ENCODE measurements around the gene SERPINB2.

The SERPINB2 gene

GRCh38 chr18:63850020-63850419 is 37.5 kb upstream of the SERPINB2 start:
- no peak overlapping the region for H2AFZ ChIP-seq (ENCODE audit: low read depth, low read length)
- TF ChIP-seq EZH2phosphoT487 (IDR thresholded peaks at IDR 0.05; ENCODE audit: low read depth): no peak
- TF ChIP-seq, protein P1, sequence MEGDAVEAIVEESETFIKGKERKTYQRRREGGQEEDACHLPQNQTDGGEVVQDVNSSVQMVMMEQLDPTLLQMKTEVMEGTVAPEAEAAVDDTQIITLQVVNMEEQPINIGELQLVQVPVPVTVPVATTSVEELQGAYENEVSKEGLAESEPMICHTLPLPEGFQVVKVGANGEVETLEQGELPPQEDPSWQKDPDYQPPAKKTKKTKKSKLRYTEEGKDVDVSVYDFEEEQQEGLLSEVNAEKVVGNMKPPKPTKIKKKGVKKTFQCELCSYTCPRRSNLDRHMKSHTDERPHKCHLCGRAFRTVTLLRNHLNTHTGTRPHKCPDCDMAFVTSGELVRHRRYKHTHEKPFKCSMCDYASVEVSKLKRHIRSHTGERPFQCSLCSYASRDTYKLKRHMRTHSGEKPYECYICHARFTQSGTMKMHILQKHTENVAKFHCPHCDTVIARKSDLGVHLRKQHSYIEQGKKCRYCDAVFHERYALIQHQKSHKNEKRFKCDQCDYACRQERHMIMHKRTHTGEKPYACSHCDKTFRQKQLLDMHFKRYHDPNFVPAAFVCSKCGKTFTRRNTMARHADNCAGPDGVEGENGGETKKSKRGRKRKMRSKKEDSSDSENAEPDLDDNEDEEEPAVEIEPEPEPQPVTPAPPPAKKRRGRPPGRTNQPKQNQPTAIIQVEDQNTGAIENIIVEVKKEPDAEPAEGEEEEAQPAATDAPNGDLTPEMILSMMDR (IDR thresholded peaks at IDR 0.05; ENCODE audit: low read depth, low read length): peak; percentile 94
- no peak overlapping the region for H3K27ac ChIP-seq (ENCODE audit: low read length)
- H4K20me1 ChIP-seq (ENCODE audit: insufficient read depth, low read length): no peaks in the 10 kb centered on the region
- peaks cover 10% of the 10 kb centered on the region for H3K4me1 ChIP-seq (ENCODE audit: low read length)
- H3K36me3 ChIP-seq (replicated peaks; ENCODE audit: low read depth, low read length): no peaks in the 10 kb centered on the region
- H3K27me3 ChIP-seq (ENCODE audit: low read depth, low read length): peaks cover 38% of the 10 kb centered on the region
- H3K79me2 ChIP-seq (ENCODE audit: low read length): no peaks in the 10 kb centered on the region
- H3K9me3 ChIP-seq (ENCODE audit: insufficient read depth, low read length): no peaks in the 10 kb centered on the region
- no peak overlapping the region for H3K9ac ChIP-seq (ENCODE audit: low read length)
- no peak overlapping the region for H3K4me2 ChIP-seq (ENCODE audit: low read length)
- H3K4me3 ChIP-seq (ENCODE audit: low read length): no peak overlapping the region

DNA sequence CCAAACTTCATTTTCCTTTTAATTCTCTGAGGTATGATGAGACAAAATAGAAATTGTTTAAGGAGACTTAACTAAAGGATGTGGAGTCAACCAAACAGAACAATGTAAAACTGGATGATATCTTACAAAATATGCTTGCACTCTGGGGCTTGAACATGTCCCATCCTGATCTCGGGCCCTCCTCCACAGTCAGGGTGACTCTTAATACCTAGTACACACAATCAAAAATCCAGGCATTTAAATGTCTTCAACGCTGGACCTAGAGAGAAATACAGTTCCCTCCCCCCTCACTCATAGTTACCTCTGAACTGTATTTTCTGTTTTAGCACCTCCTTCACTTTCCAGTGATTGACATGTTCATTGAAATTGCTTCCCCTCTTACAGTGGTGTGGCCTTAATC is 36.9 kb upstream of the SERPINB2 start:
- H2AFZ ChIP-seq (ENCODE audit: low read depth, low read length): no peak overlapping the region
- no peak overlapping the region for H3K4me2 ChIP-seq (ENCODE audit: low read length)
- no peak overlapping the region for H3K4me3 ChIP-seq (ENCODE audit: low read length)
- H4K20me1 ChIP-seq (ENCODE audit: insufficient read depth, low read length): no peaks in the 10 kb centered on the region
- no peak overlapping the region for H3K27ac ChIP-seq (ENCODE audit: low read length)
- peaks cover 10% of the 10 kb centered on the region for H3K4me1 ChIP-seq (ENCODE audit: low read length)
- no peak for TF ChIP-seq EZH2phosphoT487 (IDR thresholded peaks at IDR 0.05; ENCODE audit: low read depth)
- TF ChIP-seq, protein P1 (IDR thresholded peaks at IDR 0.05; ENCODE audit: low read depth, low read length): no peak
- no peak overlapping the region for H3K9ac ChIP-seq (ENCODE audit: low read length)
- no peaks in the 10 kb centered on the region for H3K36me3 ChIP-seq (replicated peaks; ENCODE audit: low read depth, low read length)
- H3K27me3 ChIP-seq (ENCODE audit: low read depth, low read length): peaks cover 33% of the 10 kb centered on the region
- H3K9me3 ChIP-seq (ENCODE audit: insufficient read depth, low read length): no peaks in the 10 kb centered on the region
- no peaks in the 10 kb centered on the region for H3K79me2 ChIP-seq (ENCODE audit: low read length)

DNA sequence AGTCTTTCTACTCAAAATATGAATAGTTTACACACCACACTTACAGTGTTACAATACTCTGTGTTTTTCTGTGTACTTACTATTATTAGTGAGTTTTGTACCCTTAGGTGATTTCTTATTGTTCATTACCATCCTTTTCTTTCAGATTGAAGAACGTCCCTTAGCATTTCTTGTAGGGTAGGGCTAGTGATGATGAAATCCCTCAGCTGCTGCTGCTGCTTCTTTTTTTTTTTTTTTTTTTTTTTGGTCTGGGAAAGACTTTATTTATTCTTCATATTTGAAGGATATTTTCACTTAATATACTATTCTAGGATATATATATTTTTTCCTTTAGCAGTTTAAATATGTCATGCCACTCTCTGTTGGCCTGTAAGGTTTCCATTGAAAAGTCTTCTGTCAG is 29.0 kb upstream of the SERPINB2 start:
- H3K4me1 ChIP-seq (ENCODE audit: low read length): no peaks in the 10 kb centered on the region
- TF ChIP-seq, protein P1 (IDR thresholded peaks at IDR 0.05; ENCODE audit: low read depth, low read length): no peak
- H3K79me2 ChIP-seq (ENCODE audit: low read length): no peaks in the 10 kb centered on the region
- no peak overlapping the region for H3K27ac ChIP-seq (ENCODE audit: low read length)
- no peak overlapping the region for H3K4me3 ChIP-seq (ENCODE audit: low read length)
- peaks cover 3% of the 10 kb centered on the region; the same call in 1 of the 2 replicates for H3K27me3 ChIP-seq (ENCODE audit: low read depth, low read length)
- H3K9ac ChIP-seq (ENCODE audit: low read length): no peak overlapping the region
- no peaks in the 10 kb centered on the region for H3K9me3 ChIP-seq (ENCODE audit: insufficient read depth, low read length)
- H3K4me2 ChIP-seq (ENCODE audit: low read length): no peak overlapping the region
- H4K20me1 ChIP-seq (ENCODE audit: insufficient read depth, low read length): no peaks in the 10 kb centered on the region
- H2AFZ ChIP-seq (ENCODE audit: low read depth, low read length): no peak overlapping the region
- H3K36me3 ChIP-seq (replicated peaks; ENCODE audit: low read depth, low read length): no peaks in the 10 kb centered on the region

DNA sequence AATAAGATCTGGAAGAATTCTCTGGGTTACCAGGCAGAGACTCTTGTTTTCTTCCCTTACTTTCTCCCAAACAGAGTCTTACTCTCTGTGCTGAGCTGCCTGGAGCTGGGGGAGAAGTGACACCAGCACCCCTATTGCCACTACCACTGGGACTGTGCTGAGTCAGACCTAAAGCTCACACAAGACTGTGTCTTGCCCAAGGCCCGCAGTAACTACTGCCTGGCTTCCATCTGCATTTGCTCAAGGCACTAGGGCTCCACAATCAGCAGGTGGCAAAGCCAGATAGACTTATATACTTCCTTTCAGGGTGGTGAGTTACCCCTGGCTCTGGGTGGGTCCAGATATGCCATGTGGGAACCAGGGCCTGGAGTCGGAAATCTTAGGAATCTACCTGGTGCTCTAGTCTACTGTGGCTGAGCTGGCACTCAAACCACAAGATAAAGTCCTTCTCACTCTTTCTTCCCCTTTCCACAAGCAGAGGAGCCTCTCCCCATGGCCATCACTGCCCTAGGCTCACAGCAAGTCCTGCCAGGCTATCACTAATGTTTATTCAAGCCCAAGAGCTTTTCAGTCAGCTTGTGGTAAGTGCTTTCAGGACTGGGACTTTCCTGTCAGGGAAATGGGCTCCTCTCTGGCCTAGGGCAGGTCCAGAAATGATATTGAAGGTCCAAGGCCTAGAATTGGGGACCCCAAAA is 27.6 kb upstream of the SERPINB2 start:
- Histone ChIP-seq H3K9me3 (ENCODE audit: insufficient read depth, low read length) (no peaks in the 10 kb centered on the region), H3K4me2 (ENCODE audit: low read length) (no peak overlapping the region), H3K4me1 (ENCODE audit: low read length) (no peaks in the 10 kb centered on the region), H3K9ac (ENCODE audit: low read length) (no peak overlapping the region), H2AFZ (ENCODE audit: low read depth, low read length) (no peak overlapping the region), H3K4me3 (ENCODE audit: low read length) (no peak overlapping the region), H3K27me3 (ENCODE audit: low read depth, low read length) (peaks cover 3% of the 10 kb centered on the region; the same call in 1 of the 2 replicates), H3K27ac (ENCODE audit: low read length) (no peak overlapping the region), H3K79me2 (ENCODE audit: low read length) (no peaks in the 10 kb centered on the region), H3K36me3 (replicated peaks; ENCODE audit: low read depth, low read length) (no peaks in the 10 kb centered on the region), H4K20me1 (ENCODE audit: insufficient read depth, low read length) (no peaks in the 10 kb centered on the region)
- TF ChIP-seq EZH2phosphoT487 (IDR thresholded peaks at IDR 0.05; ENCODE audit: low read depth): no peak
- TF ChIP-seq, protein P1 (IDR thresholded peaks at IDR 0.05; ENCODE audit: low read depth, low read length): no peak
